T-helper 2 cell treated with Interferon-gamma antibody and Interleukin-4, amounts not matched to agents 5 μg/mL and 100 μg/mL, for 36 hours (primary cell): ENCODE results near the gene GSN.

ENCODE experiments used
- DNase-seq: peaks from one replicate; pipeline ENCODE4 v3.0.0; 2021; ENCODE audit warnings: low spot score
- H3K27ac Mint-ChIP-seq: one replicate; pipeline ENCODE4 v1.8.0; 2021; ENCODE audit warnings: mild to moderate bottlenecking, mixed read lengths
- H3K27me3 Mint-ChIP-seq: one replicate; pipeline ENCODE4 v1.8.0; 2021; ENCODE audit warnings: low read depth, mixed read lengths
- H3K36me3 Mint-ChIP-seq: one replicate; pipeline ENCODE4 v1.8.0; 2021; ENCODE audit warnings: low read depth, mixed read lengths
- H3K4me1 Mint-ChIP-seq: one replicate; pipeline ENCODE4 v1.8.0; 2021; ENCODE audit warnings: low read depth, mixed read lengths
- H3K4me3 Mint-ChIP-seq: one replicate; pipeline ENCODE4 v1.8.0; 2022; ENCODE audit warnings: mild to moderate bottlenecking, moderate library complexity, mixed read lengths
- H3K9me3 Mint-ChIP-seq: one replicate; pipeline ENCODE4 v1.8.0; 2021; ENCODE audit warnings: mixed read lengths

Gene GSN

GRCh38 chr9:121235512-121235911 lies 32.5 kb upstream of the GSN start:
- Mint-ChIP-seq H3K4me1 (no peaks in the 10 kb centered on the region), H3K36me3 (no peaks in the 10 kb centered on the region), H3K27ac (no peak overlapping the region), H3K9me3 (no peaks in the 10 kb centered on the region), H3K27me3 (no peaks in the 10 kb centered on the region), H3K4me3 (no peak overlapping the region)
- DNase-seq, result no peak

DNA sequence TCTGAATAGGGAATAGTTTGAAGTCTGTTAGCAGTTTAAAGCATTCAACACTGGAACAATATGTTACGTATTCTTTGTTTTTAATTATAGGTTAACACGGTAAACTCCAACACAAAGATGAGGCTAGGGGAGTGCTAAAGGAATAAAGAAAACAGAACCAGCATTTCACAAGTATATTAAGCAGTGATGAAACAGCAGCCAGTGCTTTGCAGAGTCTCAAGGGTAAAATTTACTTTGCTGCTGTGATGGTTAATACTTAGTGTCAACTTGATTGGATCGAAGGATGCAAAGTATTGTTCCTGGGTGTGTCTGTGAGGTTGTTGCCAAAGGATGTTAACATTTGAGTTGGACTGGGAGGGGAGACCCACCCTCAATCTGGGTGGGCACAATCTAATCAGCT lies 30.0 kb upstream of the GSN start:
- H3K27ac Mint-ChIP-seq, result no peak overlapping the region
- H3K4me3 Mint-ChIP-seq, result no peak overlapping the region
- no peaks in the 10 kb centered on the region for H3K36me3 Mint-ChIP-seq
- H3K9me3 Mint-ChIP-seq, result no peaks in the 10 kb centered on the region
- no peaks in the 10 kb centered on the region for H3K4me1 Mint-ChIP-seq
- DNase-seq, result no peak
- H3K27me3 Mint-ChIP-seq, result no peaks in the 10 kb centered on the region

DNA sequence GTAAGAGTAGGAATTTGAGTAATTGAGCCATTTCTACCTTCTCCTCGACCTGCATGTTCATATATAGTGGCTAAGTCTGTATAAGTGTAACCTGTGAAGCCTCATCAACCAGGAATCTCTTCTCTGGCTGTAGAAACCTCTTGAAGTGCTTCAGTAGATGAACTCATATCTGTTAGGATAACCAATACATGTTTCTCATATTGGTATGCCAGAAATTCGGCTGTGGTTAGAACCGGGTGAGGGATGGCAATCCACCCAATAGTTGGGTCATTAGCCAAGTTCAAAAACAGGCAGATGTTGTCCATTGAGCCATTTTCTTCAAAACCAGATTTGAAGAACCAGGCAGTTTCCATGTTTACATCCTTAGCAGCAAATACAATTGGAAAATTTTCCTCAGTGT lies 28.9 kb upstream of the GSN start:
- Mint-ChIP-seq H3K27me3 (no peaks in the 10 kb centered on the region), H3K4me1 (no peaks in the 10 kb centered on the region), H3K36me3 (no peaks in the 10 kb centered on the region), H3K4me3 (no peak overlapping the region), H3K27ac (no peak overlapping the region), H3K9me3 (peaks cover 4% of the 10 kb centered on the region)
- no peak for DNase-seq

DNA sequence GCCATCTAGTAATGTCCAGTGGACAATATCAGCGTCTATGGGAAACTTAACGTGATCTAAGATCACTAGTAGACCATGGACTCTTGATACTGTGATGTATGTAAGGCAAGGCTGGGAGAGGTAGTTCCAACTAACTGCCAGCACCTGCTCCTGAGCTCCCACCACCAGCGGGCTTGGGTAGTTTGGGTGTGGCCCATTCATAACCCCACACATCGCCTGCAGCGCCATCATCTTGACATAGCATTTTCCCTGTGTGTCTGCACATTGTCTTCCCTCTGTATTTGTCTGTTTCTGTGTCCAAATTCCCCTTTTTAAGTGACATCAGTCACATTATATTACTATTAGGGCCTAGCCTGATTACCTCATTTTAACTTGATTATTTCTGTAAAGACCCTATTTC lies 28.1 kb upstream of the GSN start:
- no peaks in the 10 kb centered on the region for H3K27me3 Mint-ChIP-seq
- no peak overlapping the region for H3K27ac Mint-ChIP-seq
- no peaks in the 10 kb centered on the region for H3K4me1 Mint-ChIP-seq
- H3K9me3 Mint-ChIP-seq, result peaks cover 7% of the 10 kb centered on the region
- DNase-seq, result no peak
- no peaks in the 10 kb centered on the region for H3K36me3 Mint-ChIP-seq
- no peak overlapping the region for H3K4me3 Mint-ChIP-seq

DNA sequence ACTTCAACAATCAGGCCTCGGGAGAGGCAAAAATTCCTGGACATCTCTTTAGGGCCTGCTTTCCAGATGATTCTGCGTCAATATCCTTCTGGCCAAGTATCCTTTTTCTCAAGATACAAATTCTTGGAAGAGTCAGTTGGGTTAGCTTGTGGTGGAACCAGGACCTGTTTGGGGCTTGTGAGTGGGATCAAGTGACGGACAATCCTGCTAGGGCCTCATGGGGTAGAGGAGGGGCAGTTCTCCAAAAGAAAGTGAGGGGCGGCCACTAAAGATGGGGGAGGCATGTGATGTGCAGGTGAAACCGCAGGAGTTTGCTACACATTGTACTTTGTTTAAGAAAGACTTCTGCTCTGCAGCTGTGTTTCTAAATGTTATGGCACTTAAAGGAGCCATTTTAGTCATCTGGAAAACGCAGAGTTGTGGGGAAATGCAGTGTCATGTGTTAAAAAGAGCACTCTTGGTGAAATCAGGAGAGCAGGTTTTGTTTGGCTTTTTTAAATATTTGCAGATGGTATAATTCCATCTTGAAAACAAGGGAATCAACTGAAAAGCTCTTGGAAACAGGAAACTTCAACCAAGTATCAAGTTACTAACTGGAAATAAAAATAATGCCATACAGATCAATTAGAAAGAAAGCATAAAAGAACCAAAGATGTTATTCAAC lies 27.4 kb upstream of the GSN start:
- no peak for DNase-seq
- Mint-ChIP-seq H3K4me1 (no peaks in the 10 kb centered on the region), H3K36me3 (no peaks in the 10 kb centered on the region), H3K27ac (no peak overlapping the region), H3K27me3 (no peaks in the 10 kb centered on the region), H3K4me3 (no peak overlapping the region), H3K9me3 (peaks cover 7% of the 10 kb centered on the region)

DNA sequence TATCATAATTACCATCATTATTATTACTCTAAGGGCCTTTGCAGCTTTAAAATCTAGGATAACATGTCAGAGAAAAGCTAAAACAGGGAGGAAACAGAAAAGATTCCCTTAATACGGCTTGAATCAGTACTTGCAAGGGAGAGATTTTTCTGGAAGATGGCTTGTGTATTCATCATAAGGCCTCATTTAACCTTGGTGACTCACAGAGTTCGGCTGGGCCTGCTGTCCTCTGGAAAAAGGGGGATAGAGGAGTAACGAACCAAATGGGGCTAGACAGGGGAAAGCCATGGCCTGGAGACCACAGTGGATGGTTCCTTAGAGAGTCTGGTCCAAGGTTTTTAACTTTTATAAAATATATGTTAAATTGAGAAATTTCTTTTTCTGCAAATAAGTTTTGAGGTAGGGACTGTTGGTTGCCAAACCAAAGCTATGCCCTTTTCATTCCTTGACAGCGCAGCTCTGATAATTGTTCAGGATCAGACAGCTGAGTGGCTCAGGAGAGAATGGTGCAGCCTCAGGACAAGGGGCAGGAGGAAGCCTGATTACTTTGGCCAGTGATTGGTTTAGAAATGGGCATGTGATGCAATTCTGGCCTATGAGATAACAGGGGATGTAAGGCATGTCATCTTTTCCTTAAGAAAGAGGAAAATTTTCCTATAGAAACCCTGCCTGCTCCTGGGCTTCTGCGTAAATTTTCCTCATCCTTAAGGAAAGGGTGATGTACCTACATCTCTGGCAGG lies 25.6 kb upstream of the GSN start:
- Mint-ChIP-seq H3K4me1 (no peaks in the 10 kb centered on the region), H3K27ac (no peak overlapping the region), H3K4me3 (no peak overlapping the region), H3K36me3 (no peaks in the 10 kb centered on the region), H3K9me3 (peaks cover 7% of the 10 kb centered on the region), H3K27me3 (no peaks in the 10 kb centered on the region)
- DNase-seq, result no peak

- Mint-ChIP-seq H3K27ac (no peak overlapping the region), H3K9me3 (peaks cover 7% of the 10 kb centered on the region), H3K36me3 (no peaks in the 10 kb centered on the region), H3K27me3 (no peaks in the 10 kb centered on the region), H3K4me1 (no peaks in the 10 kb centered on the region), H3K4me3 (no peak overlapping the region)
- DNase-seq, result no peak
These were observed 25.0 kb upstream of the GSN start for GRCh38 chr9:121242959-121243346.

- Mint-ChIP-seq H3K4me1 (no peaks in the 10 kb centered on the region), H3K36me3 (no peaks in the 10 kb centered on the region), H3K4me3 (no peak overlapping the region), H3K27me3 (no peaks in the 10 kb centered on the region), H3K9me3 (peaks cover 7% of the 10 kb centered on the region), H3K27ac (no peak overlapping the region)
- no peak for DNase-seq
These were observed 21.0 kb upstream of the GSN start for GRCh38 chr9:121246821-121247561.

DNA sequence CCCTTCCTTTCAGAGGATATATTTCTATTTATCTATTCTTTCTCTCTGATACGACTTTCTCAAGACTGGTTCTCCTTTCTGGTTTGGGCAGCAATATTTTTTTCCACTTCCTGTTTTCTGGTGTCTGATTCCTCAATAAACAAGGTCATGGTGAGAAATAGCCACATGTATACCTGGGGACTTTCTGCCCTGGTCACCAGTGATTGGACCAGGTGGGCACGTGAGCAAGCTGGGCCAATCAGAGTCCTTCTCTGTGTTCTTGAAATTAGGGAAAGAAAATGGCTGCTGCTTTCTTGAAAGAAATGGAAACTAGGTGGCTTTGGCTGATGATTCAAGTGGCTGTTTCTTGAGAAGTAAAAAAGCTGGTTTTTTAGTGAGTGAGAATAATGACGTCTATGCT lies 18.4 kb upstream of the GSN start:
- Mint-ChIP-seq H3K4me3 (no peak overlapping the region), H3K9me3 (no peaks in the 10 kb centered on the region), H3K27ac (no peak overlapping the region), H3K36me3 (no peaks in the 10 kb centered on the region), H3K4me1 (peaks cover 2% of the 10 kb centered on the region), H3K27me3 (peaks cover 8% of the 10 kb centered on the region)
- DNase-seq, result no peak

GRCh38 chr9:121252104-121252851 lies 15.7 kb upstream of the GSN start:
- Mint-ChIP-seq H3K27ac (no peak overlapping the region), H3K4me1 (peaks cover 2% of the 10 kb centered on the region), H3K36me3 (no peaks in the 10 kb centered on the region), H3K27me3 (peaks cover 11% of the 10 kb centered on the region), H3K9me3 (no peaks in the 10 kb centered on the region), H3K4me3 (no peak overlapping the region)
- no peak for DNase-seq

- H3K9me3 Mint-ChIP-seq, result no peaks in the 10 kb centered on the region
- H3K4me3 Mint-ChIP-seq, result no peak overlapping the region
- no peak for DNase-seq
- peaks cover 2% of the 10 kb centered on the region for H3K4me1 Mint-ChIP-seq
- peaks cover 14% of the 10 kb centered on the region for H3K27me3 Mint-ChIP-seq
- H3K27ac Mint-ChIP-seq, result no peak overlapping the region
- H3K36me3 Mint-ChIP-seq, result no peaks in the 10 kb centered on the region
These were observed 14.8 kb upstream of the GSN start for GRCh38 chr9:121253162-121253561.

- peaks cover 2% of the 10 kb centered on the region for H3K4me1 Mint-ChIP-seq
- H3K4me3 Mint-ChIP-seq, result no peak overlapping the region
- H3K36me3 Mint-ChIP-seq, result no peaks in the 10 kb centered on the region
- no peaks in the 10 kb centered on the region for H3K9me3 Mint-ChIP-seq
- DNase-seq, result no peak
- no peak overlapping the region for H3K27ac Mint-ChIP-seq
- peaks cover 15% of the 10 kb centered on the region for H3K27me3 Mint-ChIP-seq
These were observed 14.0 kb upstream of the GSN start for GRCh38 chr9:121253821-121254501.

DNA sequence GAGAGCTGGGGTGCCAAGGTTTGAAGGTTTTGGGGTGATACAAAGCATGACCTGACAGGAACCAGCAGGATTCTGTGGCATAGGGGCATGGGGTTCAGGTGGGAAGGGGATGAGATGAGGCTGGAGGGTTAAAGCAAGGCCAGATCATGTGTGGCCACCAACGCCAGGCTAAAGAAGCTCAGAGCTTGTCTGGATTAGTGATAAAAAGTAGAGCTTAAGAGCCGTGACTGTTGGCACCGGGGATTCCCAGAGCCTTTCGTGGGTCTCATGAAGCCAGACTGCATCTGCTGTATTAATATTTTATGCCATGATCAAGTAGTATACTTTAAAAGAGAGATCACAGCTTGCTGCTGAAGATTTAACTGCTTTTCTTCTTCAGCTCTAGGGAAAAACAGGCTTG lies 8.5 kb upstream of the GSN start:
- no peak overlapping the region for H3K27ac Mint-ChIP-seq
- no peak overlapping the region for H3K4me3 Mint-ChIP-seq
- DNase-seq, result no peak
- H3K9me3 Mint-ChIP-seq, result no peaks in the 10 kb centered on the region
- no peaks in the 10 kb centered on the region for H3K4me1 Mint-ChIP-seq
- H3K36me3 Mint-ChIP-seq, result no peaks in the 10 kb centered on the region
- peaks cover 16% of the 10 kb centered on the region for H3K27me3 Mint-ChIP-seq
